NCI-H774 (cell line): ENCODE measurements around the gene DEFB132.
A peak's percentile ranks its signal among the peaks of the same experiment; 100 is the strongest.

Experiments
- DNase-seq: peaks from one replicate; lab custom pipeline; 2025; lab: John Stamatoyannopoulos, UW

DEFB132 gene

DNA sequence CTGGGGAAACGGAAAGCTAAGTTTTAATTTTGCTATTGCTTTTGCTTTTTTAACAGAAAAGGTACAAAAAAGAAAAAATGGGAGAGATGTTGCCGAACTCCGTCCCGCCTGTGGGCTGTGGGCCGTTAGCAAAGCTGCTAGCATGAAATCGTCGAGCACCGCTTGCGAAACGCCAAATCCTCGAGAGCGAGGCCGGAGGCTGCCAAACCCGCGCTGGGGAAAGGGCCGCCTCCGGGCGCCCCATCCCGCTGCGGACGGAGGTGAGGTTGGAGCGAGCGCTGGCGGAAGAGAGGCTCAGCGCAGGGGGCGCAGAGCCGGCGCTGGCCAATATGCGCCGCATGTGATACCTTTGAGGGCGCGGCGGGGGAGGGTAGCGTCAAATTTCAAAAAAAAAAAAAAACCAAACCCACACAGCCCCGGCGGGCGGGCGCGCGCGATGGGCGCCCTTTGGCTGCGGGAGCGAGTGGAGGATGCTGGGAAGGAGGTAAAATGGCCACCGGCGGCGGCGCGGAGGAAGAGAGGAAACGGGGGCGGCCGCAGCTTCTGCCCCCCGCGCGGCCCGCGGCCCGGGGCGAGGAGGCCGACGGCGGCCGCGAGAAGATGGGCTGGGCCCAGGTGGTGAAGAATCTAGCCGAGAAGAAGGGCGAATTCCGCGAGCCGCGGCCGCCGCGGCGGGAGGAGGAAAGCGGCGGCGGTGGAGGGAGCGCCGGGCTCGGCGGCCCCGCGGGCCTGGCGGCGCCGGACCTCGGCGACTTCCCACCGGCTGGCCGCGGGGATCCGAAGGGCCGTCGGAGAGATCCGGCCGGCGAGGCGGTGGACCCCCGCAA lies 39.8 kb downstream of the DEFB132 start, which contains the start of gene ZCCHC3:
Gene ZCCHC3, plus strand, starts transcription at position 473 of the 827 bp plus-strand sequence. Its CDS starts 17 bp downstream, at position 490.
- peak; percentile 84 for DNase-seq

DNA sequence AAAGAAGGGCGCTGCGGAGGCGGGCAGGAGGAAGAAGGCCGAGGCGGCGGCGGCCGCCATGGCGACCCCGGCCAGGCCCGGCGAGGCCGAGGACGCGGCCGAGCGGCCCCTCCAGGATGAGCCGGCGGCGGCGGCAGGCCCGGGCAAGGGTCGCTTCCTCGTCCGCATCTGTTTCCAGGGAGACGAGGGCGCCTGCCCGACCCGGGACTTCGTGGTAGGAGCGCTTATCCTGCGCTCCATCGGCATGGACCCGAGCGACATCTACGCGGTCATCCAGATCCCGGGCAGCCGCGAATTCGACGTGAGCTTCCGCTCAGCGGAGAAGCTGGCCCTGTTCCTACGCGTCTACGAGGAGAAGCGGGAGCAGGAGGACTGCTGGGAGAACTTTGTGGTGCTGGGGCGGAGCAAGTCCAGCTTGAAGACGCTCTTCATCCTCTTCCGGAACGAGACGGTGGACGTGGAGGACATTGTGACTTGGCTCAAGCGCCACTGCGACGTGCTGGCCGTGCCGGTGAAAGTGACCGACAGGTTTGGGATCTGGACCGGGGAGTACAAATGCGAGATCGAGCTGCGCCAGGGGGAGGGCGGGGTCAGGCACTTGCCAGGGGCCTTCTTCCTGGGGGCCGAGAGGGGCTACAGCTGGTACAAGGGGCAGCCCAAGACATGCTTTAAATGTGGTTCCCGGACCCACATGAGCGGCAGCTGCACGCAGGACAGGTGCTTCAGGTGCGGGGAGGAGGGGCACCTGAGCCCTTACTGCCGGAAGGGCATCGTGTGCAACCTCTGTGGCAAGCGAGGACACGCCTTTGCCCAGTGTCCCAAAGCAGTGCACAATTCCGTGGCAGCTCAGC lies 40.6 kb downstream of the DEFB132 start:
- DNase-seq = peak; percentile 63

DNA sequence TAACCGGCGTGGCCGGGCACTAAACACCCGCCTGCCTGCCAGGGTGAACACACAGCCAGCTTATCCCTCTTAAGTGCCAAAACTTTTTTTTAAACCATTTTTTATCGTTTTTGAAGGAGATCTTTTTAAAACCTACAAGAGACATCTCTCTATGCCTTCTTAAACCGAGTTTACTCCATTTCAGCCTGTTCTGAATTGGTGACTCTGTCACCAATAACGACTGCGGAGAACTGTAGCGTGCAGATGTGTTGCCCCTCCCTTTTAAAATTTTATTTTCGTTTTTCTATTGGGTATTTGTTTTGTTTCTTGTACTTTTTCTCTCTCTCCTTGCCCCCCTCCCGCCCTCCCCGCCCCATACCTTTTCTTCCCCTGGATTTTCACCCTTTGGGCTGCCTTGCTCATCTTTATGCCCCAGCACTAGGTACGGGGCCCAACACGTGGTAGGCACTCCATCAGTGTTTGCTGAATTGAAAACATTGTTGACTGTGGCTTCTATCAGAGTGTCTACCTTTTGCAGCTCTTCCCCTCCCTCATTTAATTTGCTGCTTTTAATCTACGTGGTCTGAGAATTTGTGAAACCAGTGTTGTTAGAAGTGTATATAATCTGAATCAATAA lies 41.4 kb downstream of the DEFB132 start:
- DNase-seq = no peak

DNA sequence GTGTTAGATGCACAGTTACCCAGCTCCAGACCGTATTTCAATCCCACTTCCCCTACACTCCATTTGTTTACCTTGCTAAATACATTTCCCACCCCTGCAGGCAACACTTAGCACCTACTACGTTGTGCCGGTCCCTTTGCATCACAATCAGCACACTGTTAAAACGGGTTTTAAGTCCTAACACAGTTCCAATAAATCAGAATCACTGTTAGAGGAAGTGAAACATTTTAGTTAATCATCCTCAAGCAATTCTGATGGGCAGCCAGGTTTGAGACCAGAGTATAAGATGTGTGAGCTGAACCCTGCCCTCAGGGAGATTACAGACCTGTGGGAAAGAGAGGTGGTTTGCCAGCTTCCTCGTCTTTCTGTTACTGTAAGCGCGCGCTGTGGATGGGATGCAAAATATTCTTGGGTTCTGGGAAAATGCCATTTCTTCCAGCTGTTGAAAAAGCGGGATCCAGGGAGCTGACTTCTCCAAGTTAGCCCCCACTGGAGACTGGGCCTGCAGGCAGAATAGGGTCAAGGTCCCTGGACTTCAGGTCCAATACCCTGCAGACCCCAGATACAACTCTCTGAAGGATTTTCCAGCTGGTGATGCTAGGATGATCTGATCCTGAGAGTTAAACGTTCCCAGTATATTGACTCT lies 42.9 kb downstream of the DEFB132 start:
- no peak for DNase-seq

DNA sequence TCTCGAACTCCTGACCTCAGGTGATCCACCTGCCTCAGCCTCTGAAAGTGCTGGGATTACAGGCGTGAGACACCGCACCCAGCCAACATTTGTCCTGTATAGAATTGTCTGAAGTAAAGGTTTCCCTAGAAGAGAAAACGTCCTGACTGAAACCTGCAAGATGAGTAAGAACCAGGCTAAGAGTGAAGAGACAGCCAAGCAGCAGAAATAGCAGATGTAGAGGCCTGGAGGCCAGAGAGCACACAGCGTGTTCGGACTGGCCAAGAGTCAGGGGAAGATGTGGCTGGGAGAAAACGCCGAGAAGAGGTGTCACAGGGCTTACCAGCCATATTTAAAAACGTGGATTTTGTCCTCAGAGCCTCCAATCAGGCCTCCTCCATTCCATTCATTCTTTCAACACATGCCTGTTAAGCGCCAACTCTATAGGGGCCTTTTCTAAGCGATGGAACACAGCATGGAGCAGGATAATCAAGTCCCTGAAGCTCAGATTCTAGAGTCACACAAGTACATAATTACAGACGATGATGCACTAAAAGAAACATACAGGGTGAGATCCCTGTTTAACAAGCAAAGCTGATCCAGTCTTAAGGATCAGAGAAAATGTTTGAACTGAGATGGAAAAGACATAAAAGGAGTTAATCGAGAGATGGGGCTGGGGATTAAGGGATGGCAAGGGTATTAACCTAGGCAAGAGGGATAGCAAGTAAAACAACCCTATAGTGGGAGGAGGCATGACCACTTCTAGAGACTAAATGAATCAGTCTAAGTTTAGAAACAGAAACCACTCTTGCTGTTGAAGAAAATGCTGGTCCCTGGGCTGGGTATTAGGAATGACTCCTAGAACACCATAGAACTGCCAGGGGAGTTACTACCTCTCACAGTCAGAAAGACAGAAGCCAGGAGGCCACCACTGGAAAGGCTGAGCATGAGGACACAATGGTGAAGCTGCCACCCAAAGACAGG lies 44.6 kb downstream of the DEFB132 start:
- DNase-seq = no peak

DNA sequence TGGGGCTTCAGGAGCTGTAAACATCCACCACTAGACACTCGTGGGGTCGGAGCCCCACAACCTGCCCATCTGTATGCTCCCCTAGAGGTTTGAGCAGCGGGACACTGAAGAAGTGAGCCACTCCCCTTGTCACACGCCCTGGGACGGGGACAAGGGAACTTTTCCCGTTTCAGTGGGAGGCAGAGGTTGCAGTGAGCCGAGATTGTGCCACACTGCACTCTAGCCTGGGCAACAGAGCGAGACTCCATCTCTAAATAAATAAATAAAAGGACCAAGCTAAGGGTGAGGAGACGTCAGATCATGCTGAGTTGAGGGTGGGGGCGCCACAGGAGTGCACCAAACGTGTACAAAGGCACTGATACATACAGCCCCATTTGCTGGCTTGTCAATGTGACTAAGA lies 48.2 kb downstream of the DEFB132 start:
- no peak for DNase-seq

DNA sequence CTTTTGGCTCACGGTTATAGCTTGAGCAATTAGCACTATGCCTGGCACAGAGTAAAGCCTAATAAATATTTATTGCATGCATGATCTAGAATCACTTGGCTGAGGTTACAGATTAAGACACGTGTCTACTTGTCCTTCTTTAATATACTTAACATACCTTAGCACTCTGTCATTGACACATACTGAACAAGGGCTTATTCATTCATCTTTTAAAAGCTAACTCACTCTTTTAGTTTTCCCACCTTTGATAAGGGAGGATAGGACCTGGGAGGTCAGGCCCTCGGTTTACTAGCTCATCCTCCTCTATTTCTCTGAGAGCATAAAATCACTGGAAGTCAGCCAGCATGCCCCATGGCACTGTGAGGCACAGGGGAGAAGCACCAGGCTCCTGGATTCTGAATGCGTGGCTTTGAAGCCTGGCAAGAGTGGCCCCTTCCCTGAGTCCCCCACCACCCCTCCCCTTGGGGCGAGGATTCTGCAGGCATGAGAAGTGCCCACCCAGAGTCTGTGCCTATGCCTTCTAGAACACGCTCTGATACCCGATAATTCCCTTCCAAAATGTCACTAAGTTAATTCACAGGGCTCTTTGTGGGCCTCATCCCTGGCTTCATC lies 51.0 kb downstream of the DEFB132 start:
- DNase-seq = no peak

DNA sequence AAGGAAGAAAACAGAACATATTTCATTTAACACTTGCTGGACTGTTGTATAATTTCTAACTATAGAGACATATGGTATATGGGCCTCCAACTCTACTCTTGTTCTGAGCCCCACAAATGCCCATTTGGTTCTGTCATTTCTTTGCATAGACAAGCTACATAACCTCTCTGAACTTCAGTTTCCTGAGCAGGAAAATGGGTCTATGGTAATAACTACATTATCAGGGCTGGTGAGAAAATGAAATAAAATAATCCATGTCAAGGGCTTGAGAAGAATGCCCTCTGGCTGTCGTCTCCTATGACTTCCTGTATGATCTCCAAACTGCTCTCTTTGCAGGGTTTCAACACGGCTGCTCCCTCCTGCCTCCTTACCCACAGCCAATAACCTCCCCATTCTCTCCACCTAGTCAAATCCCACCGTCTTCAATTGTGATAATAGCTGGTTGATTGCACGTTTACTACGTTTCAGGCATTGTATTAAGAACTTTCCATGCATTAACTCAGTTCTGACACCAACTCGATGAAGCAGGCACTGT lies 51.8 kb downstream of the DEFB132 start:
- DNase-seq = no peak

DNA sequence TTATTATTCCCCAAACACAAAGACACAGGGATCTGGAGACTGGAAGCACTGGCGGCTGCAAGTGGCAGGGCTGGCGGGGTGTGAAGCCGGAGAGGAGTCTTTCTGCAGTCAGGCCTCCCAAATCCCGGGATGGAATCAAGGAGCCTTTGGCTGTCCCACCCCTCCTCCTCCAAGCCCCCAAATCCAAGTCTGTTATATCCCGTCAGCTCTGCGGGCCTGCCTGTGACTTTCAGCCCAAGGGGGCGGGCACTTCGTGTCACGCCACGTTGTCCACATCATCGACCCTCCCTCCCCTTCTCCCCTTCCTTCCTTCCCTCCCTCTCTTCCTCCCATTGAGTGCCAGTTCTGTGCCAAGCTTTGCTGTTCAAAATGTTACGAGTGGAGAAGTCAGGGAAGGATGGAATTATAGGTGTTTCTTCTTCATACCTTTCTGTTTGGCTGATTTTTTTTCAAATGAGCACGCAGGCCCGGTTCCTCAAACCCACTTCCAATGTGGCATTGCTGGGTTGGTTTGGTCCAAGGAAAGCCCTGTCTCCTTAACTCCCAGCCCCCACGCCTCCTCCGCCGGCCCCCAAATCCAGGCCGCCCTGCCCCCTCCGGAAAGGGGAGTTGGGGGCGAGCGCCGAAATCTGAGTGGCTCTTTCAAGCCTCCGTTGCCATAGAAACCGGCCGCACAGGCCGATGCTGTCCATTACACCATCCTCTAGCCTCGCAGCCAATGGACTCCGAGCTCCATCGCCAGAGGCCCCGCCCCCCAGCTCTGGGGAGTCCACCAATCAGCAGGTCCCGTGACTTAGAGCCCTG lies 52.5 kb downstream of the DEFB132 start:
- peak; percentile 98 for DNase-seq

DNA sequence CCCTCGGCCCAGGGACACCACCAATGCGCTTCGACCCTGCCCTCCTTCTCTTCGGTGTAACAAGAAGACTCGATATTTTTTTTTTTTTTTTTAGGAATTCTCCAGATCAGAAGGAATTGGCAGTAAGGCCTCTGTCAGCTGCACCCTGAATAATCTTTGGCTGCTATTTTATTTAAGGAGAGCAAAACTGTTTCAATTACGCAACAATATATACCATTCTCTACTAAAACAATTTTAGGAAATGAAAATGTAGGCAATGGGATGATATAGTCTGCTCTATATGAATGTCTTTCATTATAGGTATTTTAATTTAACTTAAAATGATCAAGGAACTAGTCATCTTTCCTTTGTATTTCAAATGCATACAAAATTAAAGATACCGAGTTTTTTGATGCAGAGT lies 53.1 kb downstream of the DEFB132 start:
- DNase-seq = no peak
